Nephron (organoid): ENCODE data around the gene ZNF333.

Experiments
- H3K27ac Mint-ChIP-seq, 3 experiments: 2 replicates each; pipeline ENCODE4 v1.8.0; 2020; ENCODE audit warnings: mixed read lengths in 3 of 3, mild to moderate bottlenecking in 2 of 3, moderate library complexity in 1 of 3
- H3K27me3 Mint-ChIP-seq: 2 replicates; pipeline ENCODE4 v1.8.0; 2021; ENCODE audit warnings: low read depth, mild to moderate bottlenecking, moderate library complexity, mixed read lengths
- H3K36me3 Mint-ChIP-seq: 2 replicates; pipeline ENCODE4 v1.8.0; 2020; ENCODE audit warnings: low read depth, mixed read lengths
- H3K4me1 Mint-ChIP-seq: 2 replicates; pipeline ENCODE4 v1.8.0; 2020; ENCODE audit warnings: mixed read lengths
- H3K4me3 Mint-ChIP-seq, 3 experiments: 2 replicates each; pipeline ENCODE4 v1.8.0; 2020; ENCODE audit warnings: mild to moderate bottlenecking in 3 of 3, mixed read lengths in 3 of 3, moderate library complexity in 2 of 3
- H3K9me3 Mint-ChIP-seq: 2 replicates; pipeline ENCODE4 v1.8.0; 2020; ENCODE audit warnings: mixed read lengths
- CTCF ChIP-seq, 3 experiments: fragments of 200-600 bp; sonication (generic); IDR thresholded peaks; one replicate each; pipeline ENCODE4 v1.5.0; 2021; ENCODE audit warnings: antibody characterized with exemption in 3 of 3; ENCODE audit not compliant: unreplicated experiment in 3 of 3

The ZNF333 gene

DNA sequence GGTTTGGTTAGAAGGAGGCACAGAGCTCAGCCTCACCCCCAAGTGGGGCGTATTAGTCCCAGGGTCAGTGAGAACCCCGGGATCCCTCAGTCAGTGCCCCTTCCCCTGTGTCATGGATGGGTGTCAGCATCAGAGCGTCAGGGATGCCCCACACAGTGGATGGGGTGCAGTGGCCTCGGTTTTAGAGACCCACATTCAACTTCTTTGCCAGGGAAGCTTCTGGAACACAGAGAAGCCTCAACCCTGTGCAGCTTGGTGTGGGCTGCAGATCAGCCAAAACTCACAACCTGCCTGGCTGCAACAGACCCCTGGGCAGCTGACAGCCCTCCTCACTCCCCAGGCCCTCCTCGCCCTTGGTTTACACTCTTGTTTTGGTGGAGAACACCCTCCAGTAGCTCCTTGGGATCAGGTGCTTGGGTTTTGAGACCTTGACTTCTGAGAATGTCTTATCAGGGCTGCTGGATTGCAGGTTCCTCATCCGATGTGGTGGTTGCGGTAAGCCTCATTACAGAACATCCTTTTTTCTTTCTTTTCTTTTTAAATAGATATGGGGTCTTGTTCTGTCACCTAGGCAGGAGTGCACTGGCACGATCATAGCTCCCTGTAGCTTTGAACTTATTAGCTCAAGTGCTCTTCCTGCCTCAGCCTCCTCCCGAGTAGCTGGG is 11.0 kb downstream of the ZNF333 start:
- Mint-ChIP-seq H3K27ac (no peak overlapping the region), H3K27me3 (no peaks in the 10 kb centered on the region), H3K36me3 (peaks cover 85% of the 10 kb centered on the region), H3K9me3 (peaks cover 15% of the 10 kb centered on the region), H3K4me1 (no peaks in the 10 kb centered on the region), H3K4me3 (no peak overlapping the region)
- no peak for TF ChIP-seq CTCF (IDR thresholded peaks at IDR 0.05; ENCODE audit: unreplicated experiment in 3 of 3)

GRCh38 chr19:14703833-14704232 is 14.0 kb downstream of the ZNF333 start:
- no peaks in the 10 kb centered on the region for H3K4me1 Mint-ChIP-seq
- no peak for TF ChIP-seq CTCF (IDR thresholded peaks at IDR 0.05; ENCODE audit: unreplicated experiment in 3 of 3)
- no peak overlapping the region for H3K4me3 Mint-ChIP-seq
- peaks cover 17% of the 10 kb centered on the region for H3K9me3 Mint-ChIP-seq
- no peak overlapping the region for H3K27ac Mint-ChIP-seq
- H3K36me3 Mint-ChIP-seq, result peaks cover 89% of the 10 kb centered on the region
- no peaks in the 10 kb centered on the region for H3K27me3 Mint-ChIP-seq

GRCh38 chr19:14704450-14704849 is 14.6 kb downstream of the ZNF333 start:
- Mint-ChIP-seq H3K4me3 (no peak overlapping the region), H3K36me3 (peaks cover 90% of the 10 kb centered on the region), H3K27me3 (no peaks in the 10 kb centered on the region), H3K27ac (no peak overlapping the region), H3K9me3 (peaks cover 23% of the 10 kb centered on the region), H3K4me1 (no peaks in the 10 kb centered on the region)
- TF ChIP-seq CTCF (IDR thresholded peaks at IDR 0.05; ENCODE audit: unreplicated experiment in 3 of 3), result no peak

DNA sequence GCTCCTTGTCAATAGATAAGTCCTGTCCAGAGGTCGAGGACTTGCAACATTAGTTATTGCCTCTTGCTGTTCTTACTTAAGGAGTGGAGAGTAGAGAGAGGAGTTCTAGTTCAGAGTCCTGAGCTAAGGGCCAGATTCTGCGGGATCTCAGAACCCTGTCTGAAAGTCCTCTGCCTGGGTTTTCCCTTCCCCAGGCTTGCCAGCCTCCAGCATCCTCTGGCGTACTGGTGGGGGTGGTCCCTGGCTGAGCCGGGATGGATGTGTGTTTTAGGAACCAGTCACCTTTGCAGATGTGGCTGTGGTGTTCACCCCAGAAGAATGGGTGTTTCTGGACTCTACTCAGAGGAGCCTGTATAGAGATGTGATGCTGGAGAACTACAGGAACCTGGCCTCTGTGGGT is 26.0 kb downstream of the ZNF333 start:
- Mint-ChIP-seq H3K4me3 (no peak overlapping the region), H3K4me1 (no peaks in the 10 kb centered on the region), H3K9me3 (peaks cover 81% of the 10 kb centered on the region), H3K36me3 (peaks cover 99% of the 10 kb centered on the region), H3K27ac (no peak overlapping the region), H3K27me3 (peaks cover 3% of the 10 kb centered on the region)
- no peak for TF ChIP-seq CTCF (IDR thresholded peaks at IDR 0.05; ENCODE audit: unreplicated experiment in 3 of 3)

DNA sequence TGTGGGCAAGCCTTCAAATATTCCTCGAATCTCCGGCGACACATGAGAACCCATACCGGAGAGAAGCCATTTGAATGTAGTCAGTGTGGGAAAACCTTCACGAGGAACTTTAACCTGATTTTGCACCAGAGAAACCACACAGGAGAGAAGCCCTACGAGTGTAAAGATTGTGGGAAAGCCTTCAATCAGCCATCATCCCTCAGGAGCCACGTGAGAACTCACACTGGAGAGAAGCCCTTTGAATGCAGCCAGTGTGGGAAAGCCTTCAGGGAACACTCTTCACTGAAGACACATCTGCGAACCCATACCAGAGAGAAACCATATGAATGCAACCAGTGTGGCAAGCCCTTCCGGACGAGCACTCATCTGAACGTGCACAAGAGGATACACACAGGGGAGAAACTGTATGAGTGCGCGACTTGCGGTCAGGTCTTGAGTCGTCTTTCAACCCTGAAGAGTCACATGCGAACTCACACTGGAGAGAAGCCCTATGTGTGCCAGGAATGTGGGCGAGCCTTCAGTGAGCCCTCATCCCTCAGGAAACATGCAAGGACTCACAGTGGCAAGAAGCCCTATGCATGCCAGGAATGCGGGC is 28.8 kb downstream of the ZNF333 start:
- H3K4me1 Mint-ChIP-seq, result no peaks in the 10 kb centered on the region
- no peak for TF ChIP-seq CTCF (IDR thresholded peaks at IDR 0.05; ENCODE audit: unreplicated experiment in 3 of 3)
- peaks cover 87% of the 10 kb centered on the region for H3K9me3 Mint-ChIP-seq
- no peak overlapping the region for H3K4me3 Mint-ChIP-seq
- peaks cover 100% of the 10 kb centered on the region for H3K36me3 Mint-ChIP-seq
- no peak overlapping the region for H3K27ac Mint-ChIP-seq
- H3K27me3 Mint-ChIP-seq, result no peaks in the 10 kb centered on the region

DNA sequence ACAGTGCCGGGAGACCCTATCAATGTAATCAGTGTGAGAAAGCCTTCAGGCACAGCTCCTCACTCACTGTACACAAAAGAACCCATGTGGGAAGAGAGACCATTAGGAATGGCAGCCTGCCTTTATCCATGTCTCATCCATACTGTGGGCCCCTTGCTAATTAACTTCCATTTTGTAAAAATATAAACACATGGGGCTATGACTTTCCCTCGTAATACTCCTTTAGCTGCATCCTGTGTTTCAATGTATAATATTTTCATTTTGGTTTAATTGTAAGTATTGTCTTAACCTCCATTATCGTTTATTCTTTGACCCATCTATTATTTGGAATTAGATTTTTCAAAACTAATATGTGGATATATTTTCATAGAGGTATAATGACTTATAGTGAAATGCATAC is 29.3 kb downstream of the ZNF333 start:
- peaks cover 100% of the 10 kb centered on the region for H3K36me3 Mint-ChIP-seq

More for the DNA sequence above, 29.3 kb downstream of the ZNF333 start:
- H3K4me1 Mint-ChIP-seq, result no peaks in the 10 kb centered on the region
- TF ChIP-seq CTCF (IDR thresholded peaks at IDR 0.05; ENCODE audit: unreplicated experiment in 3 of 3), result no peak
- peaks cover 88% of the 10 kb centered on the region for H3K9me3 Mint-ChIP-seq
- no peak overlapping the region for H3K27ac Mint-ChIP-seq
- H3K4me3 Mint-ChIP-seq, result no peak overlapping the region
- no peaks in the 10 kb centered on the region for H3K27me3 Mint-ChIP-seq
